ENCODE data around the gene SAT1.
"Not testable (repeated sequence)": the region's sequence is repeated elsewhere in the genome, so short reads cannot be mapped to it uniquely, and the experiment has no call there.

Gene SAT1

GRCh38 chrX:23782863-23783588, at the start of gene SAT1:
SAT1 (plus strand) TSS chrX:23783173; CDS start chrX:23783352, 179 bp downstream.
- H3K4me1 ChIP-seq: peaks cover 7% of the 10 kb centered on the region; the same call in 1 of the 2 replicates
- H3K27ac ChIP-seq: peak within 1 kb of the TSS; percentile 55; the same call in 1 of the 2 replicates

DNA sequence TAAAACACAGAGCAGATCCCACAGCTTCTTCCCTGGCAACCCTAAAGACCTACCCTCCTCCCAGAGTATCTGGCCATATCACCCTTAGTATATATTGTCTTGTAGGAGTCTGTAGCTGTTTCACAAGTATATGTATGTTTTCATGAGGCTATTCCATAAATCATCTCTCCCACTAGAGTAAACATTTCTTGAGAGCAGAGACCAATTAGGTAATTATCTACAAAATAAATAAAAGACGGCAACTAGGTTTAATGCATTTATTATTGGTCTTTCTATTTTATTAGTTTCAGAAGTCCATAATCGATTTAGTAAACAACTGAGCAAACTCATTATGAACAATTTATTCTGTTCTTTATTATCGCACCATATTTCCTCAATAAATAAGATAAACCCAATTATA, 46.9 kb upstream of the SAT1 start:
- no peak overlapping the region for H3K27ac ChIP-seq
- TF ChIP-seq Cebpa-rat (IDR thresholded peaks at IDR 0.05): no peak
- H3K36me3 ChIP-seq: peaks cover under 1% of the 10 kb centered on the region; the same call in 1 of the 2 replicates
- H3K4me1 ChIP-seq: no peaks in the 10 kb centered on the region
- no peak overlapping the region for H3K4me3 ChIP-seq
- H4K20me1 ChIP-seq: no peaks in the 10 kb centered on the region
- H3K9ac ChIP-seq: no peak overlapping the region
- no peaks in the 10 kb centered on the region for H3K27me3 ChIP-seq
- H3K9me3 ChIP-seq: no peaks in the 10 kb centered on the region
- no peak overlapping the region for H3K4me2 ChIP-seq

More at GRCh38 chrX:23782863-23783588, at the start of gene SAT1:
- Histone ChIP-seq H3K9ac (peak within 1 kb of the TSS; percentile 79), H3K9me3 (no peaks in the 10 kb centered on the region; the same call in 1 of the 2 replicates), H3K4me3 (peak within 1 kb of the TSS; percentile 74), H4K20me1 (no peaks in the 10 kb centered on the region), H3K4me2 (peak within 1 kb of the TSS; percentile 72), H3K27me3 (no peaks in the 10 kb centered on the region), H3K36me3 (no peaks in the 10 kb centered on the region; the same call in 1 of the 2 replicates)
- no peak for TF ChIP-seq Cebpa-rat (IDR thresholded peaks at IDR 0.05)

DNA sequence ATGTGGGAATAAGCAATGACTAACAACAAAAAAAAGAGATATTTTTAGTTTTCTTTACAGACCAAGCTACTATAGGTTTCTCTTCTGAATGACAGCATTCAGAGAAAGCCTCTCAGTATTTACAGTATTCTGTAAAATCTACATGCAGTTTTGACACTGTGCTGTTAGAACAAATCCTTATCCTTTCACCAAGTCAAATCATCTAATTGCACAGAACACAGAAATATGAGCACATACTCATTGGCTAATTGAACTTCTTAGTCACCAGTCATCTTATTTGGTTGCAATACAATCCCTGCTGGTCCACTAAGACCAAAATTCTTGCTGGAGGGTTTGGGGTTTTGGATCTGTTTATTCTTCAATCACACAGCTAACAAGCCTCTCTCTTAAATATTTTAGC, 45.6 kb upstream of the SAT1 start:
- Histone ChIP-seq H3K9ac (no peak overlapping the region), H4K20me1 (no peaks in the 10 kb centered on the region), H3K27me3 (peaks cover 2% of the 10 kb centered on the region; the same call in 1 of the 2 replicates), H3K9me3 (no peaks in the 10 kb centered on the region), H3K4me2 (no peak overlapping the region), H3K4me1 (no peaks in the 10 kb centered on the region), H3K36me3 (no peaks in the 10 kb centered on the region), H3K27ac (no peak overlapping the region), H3K4me3 (no peak overlapping the region)
- TF ChIP-seq Cebpa-rat (IDR thresholded peaks at IDR 0.05): no peak

DNA sequence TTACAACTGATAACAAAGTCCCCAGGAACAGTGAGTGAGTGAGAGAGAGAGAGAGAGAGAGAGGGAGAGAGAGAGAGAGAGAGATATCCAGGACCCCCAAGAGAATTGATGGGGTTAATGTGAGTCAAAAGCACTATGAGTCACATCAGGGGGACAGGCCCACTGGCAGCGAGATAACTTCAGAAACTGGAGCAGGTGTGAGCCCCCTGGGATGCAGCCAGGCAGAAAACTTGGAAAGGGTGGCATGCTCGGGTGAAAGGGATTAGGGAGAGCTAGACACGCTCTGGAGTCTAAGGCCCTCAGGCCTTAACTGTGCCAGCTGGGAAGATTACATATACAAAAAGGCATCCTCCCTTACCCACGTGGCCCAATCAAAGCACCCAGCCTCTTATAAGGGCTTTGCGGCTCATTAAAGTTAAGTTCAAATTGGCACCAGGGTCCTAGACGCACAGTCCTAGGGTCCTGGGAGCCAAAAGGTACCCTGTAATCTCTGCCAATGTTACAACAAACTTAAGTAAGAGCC, 40.7 kb upstream of the SAT1 start:
- Histone ChIP-seq H3K9ac (peak overlapping the region; percentile 65), H4K20me1 (no peaks in the 10 kb centered on the region), H3K9me3 (peaks cover 10% of the 10 kb centered on the region; the same call in 1 of the 2 replicates), H3K27ac (0 out of 2 replicates have a peak overlapping the region, but pooled peaks have one; percentile 51), H3K4me3 (peak overlapping the region; percentile 71), H3K4me1 (no peaks in the 10 kb centered on the region), H3K36me3 (no peaks in the 10 kb centered on the region), H3K27me3 (peaks cover 20% of the 10 kb centered on the region), H3K4me2 (peak overlapping the region; percentile 69)
- TF ChIP-seq Cebpa-rat (IDR thresholded peaks at IDR 0.05): no peak

DNA sequence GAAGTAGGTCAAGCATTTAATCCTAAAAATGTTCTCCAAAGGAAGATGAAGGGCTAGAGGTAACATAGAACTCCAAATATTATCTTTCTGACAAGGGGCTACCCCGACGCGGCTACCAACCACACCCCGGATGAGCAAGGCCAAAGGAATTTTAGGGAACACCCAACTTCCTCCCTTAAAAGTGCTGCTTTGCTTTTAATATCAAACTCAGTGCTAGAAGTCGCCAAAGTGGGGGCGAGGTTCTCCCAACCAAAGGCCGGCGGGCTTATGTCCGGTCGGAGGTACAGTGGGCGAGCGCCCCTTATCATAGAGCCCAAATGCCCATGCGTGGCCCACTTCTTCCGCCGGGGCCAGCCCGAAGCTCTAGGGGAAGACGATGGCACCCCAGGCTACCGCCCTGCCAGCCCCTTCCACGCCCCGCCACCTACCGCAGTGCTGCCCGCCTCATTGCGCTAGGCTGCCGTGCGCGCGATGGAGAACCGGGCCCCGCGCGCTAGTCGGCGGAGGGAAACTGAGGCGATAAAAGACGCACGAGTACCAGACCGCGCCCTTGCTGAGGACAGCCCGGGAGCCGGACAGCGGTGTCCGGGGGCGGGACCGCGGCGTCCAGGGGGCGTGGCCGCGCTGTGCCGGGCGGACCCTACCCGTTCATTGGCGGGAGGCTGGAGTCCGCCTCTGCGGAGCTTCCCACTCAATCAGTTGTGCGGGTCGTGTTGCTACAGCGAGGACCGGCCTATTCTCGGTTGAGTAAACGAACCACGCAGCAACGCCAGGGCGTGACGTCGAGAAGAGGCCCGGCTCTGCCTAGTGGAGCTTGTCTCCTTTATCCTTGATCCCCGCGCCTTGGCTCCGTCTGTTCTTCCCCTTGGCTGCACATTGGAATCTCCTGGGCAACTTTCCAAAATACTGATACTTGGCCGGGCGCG, 40.0 kb upstream of the SAT1 start, which contains the start of gene ACOT9:
TSS of gene ACOT9 (minus strand) at position 580 of the 926 bp plus-strand sequence. CDS start at position 448, 132 bp downstream.
- H3K9ac ChIP-seq: peak within 1 kb of the TSS; percentile 65
- peaks cover 10% of the 10 kb centered on the region; the same call in 1 of the 2 replicates for H3K9me3 ChIP-seq
- no peaks in the 10 kb centered on the region for H3K36me3 ChIP-seq
- no peak for TF ChIP-seq Cebpa-rat (IDR thresholded peaks at IDR 0.05)
- H3K27ac ChIP-seq: peak within 1 kb of the TSS; percentile 51; the same call in 1 of the 2 replicates
- H3K4me3 ChIP-seq: peak within 1 kb of the TSS; percentile 71
- H3K27me3 ChIP-seq: peaks cover 20% of the 10 kb centered on the region
- no peaks in the 10 kb centered on the region for H4K20me1 ChIP-seq
- H3K4me1 ChIP-seq: no peaks in the 10 kb centered on the region
- peak within 1 kb of the TSS; percentile 69 for H3K4me2 ChIP-seq

- not testable (repeated sequence) for H4K20me1 ChIP-seq, H3K36me3 ChIP-seq, H3K4me1 ChIP-seq, H3K27ac ChIP-seq
- Histone ChIP-seq H3K9ac (peak overlapping the region; percentile 65; the same call in 1 of the 2 replicates), H3K27me3 (peaks cover 20% of the 10 kb centered on the region), H3K4me2 (peak overlapping the region; percentile 69), H3K9me3 (peaks cover 10% of the 10 kb centered on the region; the same call in 1 of the 2 replicates), H3K4me3 (peak overlapping the region; percentile 71)
Measured at GRCh38 chrX:23743623-23743971, 39.4 kb upstream of the SAT1 start.

- no peaks in the 10 kb centered on the region for H4K20me1 ChIP-seq
- no peaks in the 10 kb centered on the region for H3K36me3 ChIP-seq
- peaks cover 10% of the 10 kb centered on the region; the same call in 1 of the 2 replicates for H3K9me3 ChIP-seq
- no peaks in the 10 kb centered on the region for H3K4me1 ChIP-seq
- peaks cover 20% of the 10 kb centered on the region for H3K27me3 ChIP-seq
- H3K4me3 ChIP-seq: no peak overlapping the region
- no peak overlapping the region for H3K4me2 ChIP-seq
- H3K27ac ChIP-seq: no peak overlapping the region
- no peak for TF ChIP-seq Cebpa-rat (IDR thresholded peaks at IDR 0.05)
- H3K9ac ChIP-seq: no peak overlapping the region
Measured at GRCh38 chrX:23745786-23746185, 37.2 kb upstream of the SAT1 start.

DNA sequence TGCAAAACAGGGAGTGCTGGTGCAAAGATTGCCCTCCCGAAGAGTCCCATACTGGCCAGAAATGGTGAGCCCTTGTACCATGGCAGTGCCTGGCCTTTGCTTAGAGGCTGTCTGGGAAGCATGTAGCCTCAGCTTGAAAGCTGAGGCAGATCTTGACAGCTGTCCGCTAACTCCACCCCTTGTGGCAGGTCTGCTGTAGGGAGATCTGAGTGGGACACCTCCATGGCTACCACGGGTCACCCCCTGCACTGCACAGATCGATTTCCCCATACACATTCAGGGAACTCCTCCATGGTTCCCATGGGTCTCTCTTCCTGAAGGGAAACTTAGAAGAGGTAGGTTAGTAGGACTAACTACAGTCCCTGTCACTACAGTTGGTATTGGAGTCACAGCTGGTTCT, 33.8 kb upstream of the SAT1 start:
- peaks cover 1% of the 10 kb centered on the region; the same call in 1 of the 2 replicates for H3K27me3 ChIP-seq
- TF ChIP-seq Cebpa-rat (IDR thresholded peaks at IDR 0.05): no peak
- H3K4me1 ChIP-seq: no peaks in the 10 kb centered on the region
- no peak overlapping the region for H3K4me3 ChIP-seq
- no peak overlapping the region for H3K27ac ChIP-seq
- H3K9me3 ChIP-seq: no peaks in the 10 kb centered on the region
- H3K4me2 ChIP-seq: no peak overlapping the region
- no peak overlapping the region for H3K9ac ChIP-seq
- H3K36me3 ChIP-seq: no peaks in the 10 kb centered on the region
- H4K20me1 ChIP-seq: no peaks in the 10 kb centered on the region

- Histone ChIP-seq H3K4me2 (no peak overlapping the region), H3K27ac (no peak overlapping the region), H3K9me3 (no peaks in the 10 kb centered on the region), H4K20me1 (no peaks in the 10 kb centered on the region), H3K4me3 (no peak overlapping the region), H3K9ac (no peak overlapping the region), H3K27me3 (no peaks in the 10 kb centered on the region), H3K4me1 (no peaks in the 10 kb centered on the region), H3K36me3 (no peaks in the 10 kb centered on the region)
- no peak for TF ChIP-seq Cebpa-rat (IDR thresholded peaks at IDR 0.05)
Measured at GRCh38 chrX:23749576-23749975, 33.4 kb upstream of the SAT1 start.

All from BLaER1 (cell line).